NCI-H510A treated with DMSO at 0.1 percent for 48 hours (cell line): ENCODE results near the gene HES4.

Source experiments
- DNase-seq: peaks from one replicate; lab custom pipeline; 2025; lab: John Stamatoyannopoulos, UW

Gene HES4

GRCh38 chr1:999725-1000356 is at the start of gene HES4:
TSS of gene HES4 (minus strand) at chr1:1000097. CDS start at chr1:999973, 124 bp downstream.
- DNase-seq = peak; percentile 94

- DNase-seq = no peak
Observed at GRCh38 chr1:1048765-1049164, 48.9 kb upstream of the HES4 start.

- no peak for DNase-seq
Observed at GRCh38 chr1:1047963-1048362, 48.1 kb upstream of the HES4 start.

- no peak for DNase-seq
Observed at GRCh38 chr1:1047407-1047806, 47.5 kb upstream of the HES4 start.

GRCh38 chr1:1046767-1047166 is 46.9 kb upstream of the HES4 start:
- no peak for DNase-seq

GRCh38 chr1:1046243-1046642 is 46.3 kb upstream of the HES4 start:
- DNase-seq = no peak

GRCh38 chr1:1045129-1045528 is 45.2 kb upstream of the HES4 start:
- DNase-seq = no peak

- DNase-seq = no peak
Observed at GRCh38 chr1:1044455-1045078, 44.7 kb upstream of the HES4 start.

- DNase-seq = no peak
Observed at GRCh38 chr1:1043921-1044320, 44.0 kb upstream of the HES4 start.

GRCh38 chr1:1043411-1043810 is 43.5 kb upstream of the HES4 start:
- no peak for DNase-seq

GRCh38 chr1:1042835-1043234 is 42.9 kb upstream of the HES4 start:
- no peak for DNase-seq

- no peak for DNase-seq
Observed at GRCh38 chr1:1041873-1042272, 42.0 kb upstream of the HES4 start.

GRCh38 chr1:1041092-1041523 is 41.2 kb upstream of the HES4 start:
- DNase-seq = no peak

GRCh38 chr1:1040004-1040991 is 40.4 kb upstream of the HES4 start:
- DNase-seq = peak; percentile 26

GRCh38 chr1:1039145-1039910 is 39.4 kb upstream of the HES4 start:
- DNase-seq = no peak

GRCh38 chr1:1038694-1039093 is 38.8 kb upstream of the HES4 start:
- no peak for DNase-seq

- no peak for DNase-seq
Observed at GRCh38 chr1:1037366-1038327, 37.8 kb upstream of the HES4 start.

- no peak for DNase-seq
Observed at GRCh38 chr1:1035291-1035943, 35.5 kb upstream of the HES4 start.

- DNase-seq = no peak
Observed at GRCh38 chr1:1034439-1034781, 34.5 kb upstream of the HES4 start.

- DNase-seq = peak; percentile 35
Observed at GRCh38 chr1:1033731-1034438, 34.0 kb upstream of the HES4 start.
